GM12878 (cell line): ENCODE measurements around the gene DNAJC7. TPM values are rescaled to one million over a fixed set of nuclear protein-coding genes. Genes with fewer than 3 reads are reported as not detected.

ENCODE experiments used
- ATAC-seq: fragments of 200-7000 bp; cut with Tn5 transposase; 3 replicates; pipeline ENCODE4 v1.9.1; 2020; ENCODE audit warnings: mild to moderate bottlenecking, moderate library complexity
- BruUV-seq: library from RNA; stranded (reverse); fragments of 400-500 nt; replicated peaks from 2 replicates; lab custom pipeline; 2021; lab: Mats Ljungman, UMichigan
- CTCF ChIA-PET: fragments of 300-600 bp; sonication (Branson Sonifier 250); formaldehyde crosslinking; extraction: SDS; loops from one replicate; lab custom pipeline; 2021; ENCODE audit warnings: inconsistent platforms; lab: Yijun Ruan, JAX
- POLR2A ChIA-PET: fragments of 350-600 bp; formaldehyde crosslinking; extraction: SDS; loops from one replicate; lab custom pipeline; 2021; ENCODE audit warnings: inconsistent platforms; lab: Charles Lee
- RAD21 ChIA-PET: fragments of 300-600 bp; sonication (Branson Sonifier 250); formaldehyde crosslinking; loops from one replicate; lab custom pipeline; 2023; ENCODE audit warnings: antibody characterized with exemption; ENCODE audit not compliant: unreplicated experiment; lab: Charles Lee
- SMC1A ChIA-PET: fragments of 300-600 bp; sonication (Branson Sonifier 250); formaldehyde crosslinking; loops from one replicate; lab custom pipeline; 2023; ENCODE audit not compliant: unreplicated experiment, uncharacterized antibody; lab: Charles Lee
- DNase-seq: peaks from one replicate; pipeline ENCODE4 v3.0.0-alpha.2; 2011; ENCODE audit warnings: low read depth, low spot score
- FAIRE-seq: peaks from 3 replicates; lab custom pipeline; 2011; peaks lifted over from hg19 to GRCh38; lab: Jason Lieb, UNC
- H2AFZ ChIP-seq: 2 replicates; pipeline ENCODE4 v1.6.0; 2011; ENCODE audit warnings: low read depth, low read length, control low read depth; ENCODE audit not compliant: control insufficient read depth
- H3K27ac ChIP-seq: 2 replicates; pipeline ENCODE4 v1.5.1; 2011; ENCODE audit warnings: control low read depth; ENCODE audit not compliant: control insufficient read depth, insufficient read depth
- H3K27me3 ChIP-seq, 2 experiments: replicated peaks in 1 of 2; 2 replicates each; pipeline versions ENCODE4 v1.6.0 to v1.6.1; 2011; ENCODE audit warnings: low read length in 1 of 2; ENCODE audit not compliant: control insufficient read depth in 2 of 2, insufficient read depth in 2 of 2
- H3K36me3 ChIP-seq, 2 experiments: 2 replicates each; pipeline ENCODE4 v1.5.1; 2011; ENCODE audit warnings: low read length in 1 of 2; ENCODE audit not compliant: control insufficient read depth in 2 of 2, insufficient read depth in 2 of 2
- H3K4me1 ChIP-seq: 2 replicates; pipeline ENCODE4 v1.6.1; 2011; ENCODE audit warnings: mild to moderate bottlenecking, low read length, moderate library complexity, mixed read lengths; ENCODE audit not compliant: control insufficient read depth, insufficient read depth
- H3K4me2 ChIP-seq: 2 replicates; pipeline ENCODE4 v1.6.0; 2011; ENCODE audit warnings: control low read depth; ENCODE audit not compliant: control insufficient read depth, insufficient read depth
- H3K4me3 ChIP-seq: fragments of 200-600 bp; sonication (generic); 2 replicates; pipeline ENCODE4 v1.5.1; 2016
- H3K79me2 ChIP-seq: 2 replicates; pipeline ENCODE4 v1.6.0; 2011; ENCODE audit warnings: low read length; ENCODE audit not compliant: control insufficient read depth, insufficient read depth
- H3K9ac ChIP-seq: 2 replicates; pipeline ENCODE4 v1.8.0; 2011; ENCODE audit warnings: low read length, control low read depth, mixed read lengths; ENCODE audit not compliant: control insufficient read depth, insufficient read depth
- H3K9me3 ChIP-seq: replicated peaks from 3 replicates; pipeline ENCODE4 v1.5.1; 2011; ENCODE audit warnings: mild to moderate bottlenecking, low read length; ENCODE audit not compliant: control insufficient read depth, insufficient read depth
- H4K20me1 ChIP-seq: 2 replicates; pipeline ENCODE4 v1.6.0; 2011; ENCODE audit not compliant: control insufficient read depth, insufficient read depth
- BCLAF1 ChIP-seq: fragments of 450-650 bp; IDR thresholded peaks from 2 replicates; pipeline ENCODE4 v1.6.1; 2017; ENCODE audit warnings: antibody characterized with exemption, mild to moderate bottlenecking, moderate library complexity
- EGR1 ChIP-seq, 2 experiments: IDR thresholded peaks; 1 replicate in 1 of 2; 2 replicates in 1 of 2; pipeline ENCODE4 v1.6.1; 2011 to 2012; ENCODE audit warnings: low read depth in 2 of 2, low read length in 2 of 2, borderline replicate concordance in 1 of 2, mild to moderate bottlenecking in 1 of 2, moderate library complexity in 1 of 2
- IRF5 ChIP-seq: fragments of 450-650 bp; IDR thresholded peaks from 2 replicates; pipeline ENCODE4 v1.6.1; 2017; ENCODE audit warnings: borderline replicate concordance
- NFXL1 ChIP-seq: fragments of 450-650 bp; IDR thresholded peaks from 2 replicates; pipeline ENCODE4 v1.6.1; 2017; ENCODE audit warnings: antibody characterized with exemption, mild to moderate bottlenecking, borderline replicate concordance
- PRDM15 ChIP-seq: fragments of 450-650 bp; formaldehyde crosslinking; IDR thresholded peaks from 2 replicates; pipeline ENCODE4 v1.4.0; 2020; ENCODE audit warnings: mild to moderate bottlenecking, moderate library complexity
- RELB ChIP-seq: fragments of 450-650 bp; IDR thresholded peaks from 2 replicates; pipeline ENCODE4 v1.6.1; 2017; ENCODE audit warnings: low read depth, mild to moderate bottlenecking, moderate library complexity
- YBX1 ChIP-seq: fragments of 450-650 bp; IDR thresholded peaks from 2 replicates; pipeline ENCODE4 v1.6.1; 2016; ENCODE audit warnings: antibody characterized with exemption
- YY1 ChIP-seq: IDR thresholded peaks from 2 replicates; pipeline ENCODE4 v1.6.1; 2011; ENCODE audit warnings: low read depth, mild to moderate bottlenecking, low read length
- WGBS: methylation state at CpG from one replicate; pipeline ENCODE4 v1.1.6; 2016; ENCODE audit warnings: low lambda C conversion rate; ENCODE audit not compliant: insufficient replicate concordance, insufficient coverage; ENCODE audit errors: missing lambda C conversion rate; 5-methylcytosine and 5-hydroxymethylcytosine counted together
- in situ Hi-C: fragments of 300-500 bp; cut with MboI; formaldehyde crosslinking; loops from 9 replicates; pipeline ENCODE4 v1.14.3; 2018; ENCODE audit warnings: mixed read lengths
- intact Hi-C: fragments of 100-400 bp; cut with micrococcal nuclease; formaldehyde crosslinking; loops from one replicate; pipeline ENCODE4 v1.14.2; 2022; ENCODE audit not compliant: unreplicated experiment
- polyA plus RNA-seq, 11 experiments: library from polyadenylated mRNA; depleted of rRNA in 4 of 11; unstranded in 6 of 11; stranded (reverse) in 5 of 11; fragments of >200 nt; fragmentation: Nextera tagmentation in 4 of 11; fragmentation: Illumina TruSeq in 1 of 11; extraction: Ambion mirVana in 4 of 11; extraction: Trizol in 1 of 11; gene quantifications; 1 replicate in 1 of 11; 2 replicates in 10 of 11; pipeline versions ENCODE4 v1.2.1 to v1.2.3, GENCODE V29; 2011 to 2016; ENCODE audit warnings: inconsistent platforms in 2 of 11, missing spikeins in 2 of 11, low read depth in 1 of 11
- total RNA-seq, 4 experiments: library from RNA; depleted of rRNA in 3 of 4; stranded (reverse); fragments of >200 nt in 3 of 4; fragmentation: Illumina TruSeq in 1 of 4; extraction: Trizol in 1 of 4; gene quantifications; 2 replicates each; pipeline versions ENCODE4 v1.2.1 to v1.2.3, GENCODE V29; 2013 to 2021

Gene DNAJC7
- total and polyA plus RNA-seq, 10 of the 15 experiments (the other 5 are each of a cell fraction or from before 2014, with no cell fraction given) = 60.1 to 173 (median 94.9) TPM

GRCh38 chr17:42018988-42019387 lies 1.7 kb upstream of the DNAJC7 start:
- H3K9ac ChIP-seq = no peak overlapping the region
- H3K36me3 ChIP-seq = peaks cover 0 to 1% of the 10 kb centered on the region in 2 experiments; a peak in 2 of 4 replicates
- in situ Hi-C loops = loop anchor here (25.0 kb wide), 1 partner anchor 1193 kb away; the partner anchor contains the start of gene TMEM106A
- H4K20me1 ChIP-seq = no peaks in the 10 kb centered on the region
- WGBS = 96% methylated on average over 4 of the region's 4 CpGs
- H3K4me2 ChIP-seq = no peak overlapping the region
- TF ChIP-seq YY1 (no peak), BCLAF1 (no peak), RELB (no peak), EGR1 (IDR thresholded peaks at IDR 0.05; ENCODE audit: borderline replicate concordance in 1 of 2, low read depth in 2 of 2, low read length in 2 of 2) (no peak), IRF5 (no peak), PRDM15 (CRISPR knock-in tag) (no peak), YBX1 (no peak), NFXL1 (no peak)
- TF ChIP-seq, all 136 proteins: peak for 0
- DNase-seq (no peak), ATAC-seq (no peak), FAIRE-seq (no peak)
- H3K4me3 ChIP-seq = no peak overlapping the region
- no peaks in the 10 kb centered on the region for H3K9me3 ChIP-seq
- ChIA-PET POLR2A (interaction anchor here (1.0 to 3.1 kb wide), 6 partner anchors 15 to 97 kb away, joined by 3 to 45 read pairs (median 5); partner anchors contain the start of gene CNP), SMC1A (interaction anchor here (0.9 to 2.5 kb wide), 4 partner anchors 10 to 97 kb away, joined by 3 to 19 read pairs (median 7); partner anchors contain the start of gene CNP), RAD21 (interaction anchor here (2.3 to 6.6 kb wide), 2 partner anchors 53 to 56 kb away, joined by 5 to 53 read pairs; partner anchors contain the start of gene CNP), CTCF (interaction anchor here (0.9 to 10.1 kb wide), 9 partner anchors 11 to 360 kb away, joined by 3 to 85 read pairs (median 6); partner anchors contain the start of genes CNP and DHX58)
- H2AFZ ChIP-seq = no peak overlapping the region
- BruUV-seq = no TSS peak
- H3K4me1 ChIP-seq = peaks cover 23% of the 10 kb centered on the region
- H3K27ac ChIP-seq = no peak overlapping the region
- intact Hi-C loops = no loop called here
- no peaks in the 10 kb centered on the region for H3K27me3 ChIP-seq
- H3K79me2 ChIP-seq = peaks cover 53% of the 10 kb centered on the region
